Fibroblast of pulmonary artery (primary cell): ENCODE data around the gene CLEC17A.
"Not testable (repeated sequence)": the region's sequence is repeated elsewhere in the genome, so short reads cannot be mapped to it uniquely, and the experiment has no call there.

Source experiments
- DNase-seq: peaks from one replicate; pipeline ENCODE4 v3.0.0-alpha.2; 2010; ENCODE audit warnings: low read depth
- H3K4me3 ChIP-seq: replicated peaks from 2 replicates; pipeline ENCODE4 v1.5.1; 2011; ENCODE audit warnings: low read depth, mild to moderate bottlenecking, control low read depth, low read length, moderate library complexity
- TF ChIP-seq, protein P1 (sequence below): IDR thresholded peaks from 2 replicates; pipeline ENCODE4 v1.5.1; 2011; ENCODE audit warnings: mild to moderate bottlenecking, control low read depth, low read length, inconsistent platforms; ENCODE audit errors: missing control alignments

Gene CLEC17A

DNA sequence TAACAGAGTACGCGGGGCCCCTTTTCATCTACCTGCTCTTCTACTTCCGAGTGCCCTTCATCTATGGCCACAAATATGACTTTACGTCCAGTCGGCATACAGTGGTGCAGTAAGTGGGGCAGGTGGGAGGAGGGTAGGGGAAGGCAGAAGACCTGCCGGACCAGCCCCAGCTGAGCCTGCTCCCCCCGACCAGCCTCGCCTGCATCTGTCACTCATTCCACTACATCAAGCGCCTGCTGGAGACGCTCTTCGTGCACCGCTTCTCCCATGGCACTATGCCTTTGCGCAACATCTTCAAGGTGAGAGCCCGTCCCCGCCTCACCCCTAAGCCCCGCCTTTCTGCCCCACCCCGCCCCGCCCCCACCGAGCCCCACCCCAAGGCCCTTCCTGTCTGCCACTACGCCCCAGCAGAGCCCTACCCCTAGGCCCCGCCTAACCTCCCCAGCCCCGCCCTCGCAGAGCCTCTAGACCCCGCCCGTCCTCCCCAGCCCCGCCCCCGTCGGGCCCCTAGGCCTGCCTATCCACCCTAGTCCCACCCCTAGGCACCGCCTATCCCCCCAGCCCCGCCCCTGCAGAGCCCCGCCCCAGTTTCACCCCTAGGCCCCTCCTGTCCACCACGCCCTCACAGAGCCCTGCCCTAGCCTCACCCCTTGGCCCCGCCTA is 18.8 kb upstream of the CLEC17A start:
- DNase-seq: no peak
- no peak overlapping the region for H3K4me3 ChIP-seq
- TF ChIP-seq, protein P1, sequence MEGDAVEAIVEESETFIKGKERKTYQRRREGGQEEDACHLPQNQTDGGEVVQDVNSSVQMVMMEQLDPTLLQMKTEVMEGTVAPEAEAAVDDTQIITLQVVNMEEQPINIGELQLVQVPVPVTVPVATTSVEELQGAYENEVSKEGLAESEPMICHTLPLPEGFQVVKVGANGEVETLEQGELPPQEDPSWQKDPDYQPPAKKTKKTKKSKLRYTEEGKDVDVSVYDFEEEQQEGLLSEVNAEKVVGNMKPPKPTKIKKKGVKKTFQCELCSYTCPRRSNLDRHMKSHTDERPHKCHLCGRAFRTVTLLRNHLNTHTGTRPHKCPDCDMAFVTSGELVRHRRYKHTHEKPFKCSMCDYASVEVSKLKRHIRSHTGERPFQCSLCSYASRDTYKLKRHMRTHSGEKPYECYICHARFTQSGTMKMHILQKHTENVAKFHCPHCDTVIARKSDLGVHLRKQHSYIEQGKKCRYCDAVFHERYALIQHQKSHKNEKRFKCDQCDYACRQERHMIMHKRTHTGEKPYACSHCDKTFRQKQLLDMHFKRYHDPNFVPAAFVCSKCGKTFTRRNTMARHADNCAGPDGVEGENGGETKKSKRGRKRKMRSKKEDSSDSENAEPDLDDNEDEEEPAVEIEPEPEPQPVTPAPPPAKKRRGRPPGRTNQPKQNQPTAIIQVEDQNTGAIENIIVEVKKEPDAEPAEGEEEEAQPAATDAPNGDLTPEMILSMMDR: no peak

DNA sequence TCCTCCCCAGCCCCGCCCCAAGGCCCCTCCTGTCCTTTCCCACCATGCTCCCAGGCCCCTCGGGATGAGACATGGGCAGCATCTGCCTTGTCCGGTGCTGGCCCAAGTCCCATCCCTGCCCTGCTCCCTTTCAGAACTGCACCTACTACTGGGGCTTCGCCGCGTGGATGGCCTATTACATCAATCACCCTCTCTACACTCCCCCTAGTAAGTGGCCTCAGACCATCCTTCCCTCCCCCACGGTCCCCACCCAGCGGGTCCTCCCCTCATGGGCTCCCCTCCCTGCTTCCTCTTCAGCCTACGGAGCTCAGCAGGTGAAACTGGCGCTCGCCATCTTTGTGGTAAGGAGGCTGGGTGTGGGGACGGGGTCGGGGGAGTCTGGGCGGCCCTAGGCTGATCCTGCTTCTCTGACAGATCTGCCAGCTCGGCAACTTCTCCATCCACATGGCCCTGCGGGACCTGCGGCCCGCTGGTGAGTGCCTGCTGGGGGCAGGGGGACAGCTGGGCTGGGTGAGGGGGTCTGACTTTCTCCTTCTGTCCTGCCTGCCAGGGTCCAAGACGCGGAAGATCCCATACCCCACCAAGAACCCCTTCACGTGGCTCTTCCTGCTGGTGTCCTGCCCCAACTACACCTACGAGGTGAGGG is 18.1 kb upstream of the CLEC17A start:
- not testable (repeated sequence) for DNase-seq, H3K4me3 ChIP-seq

DNA sequence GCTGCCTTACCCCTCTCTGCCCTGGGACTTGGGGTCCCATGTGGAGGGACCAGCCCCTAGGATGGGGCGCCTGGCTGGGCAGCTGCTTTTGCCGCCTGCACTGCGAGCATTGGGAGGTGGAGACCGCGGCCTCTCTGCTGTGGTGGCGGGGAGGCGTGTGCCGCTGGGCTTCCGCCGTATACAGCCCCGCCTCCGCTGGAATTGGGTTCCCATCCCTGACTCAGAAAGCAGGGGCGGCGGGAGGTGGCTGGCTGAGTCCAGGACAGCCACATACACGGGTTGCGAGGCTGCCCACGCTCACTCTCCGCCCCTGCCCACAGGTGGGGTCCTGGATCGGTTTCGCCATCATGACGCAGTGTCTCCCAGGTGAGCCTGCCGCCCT is 17.6 kb upstream of the CLEC17A start:
- DNase-seq: no peak
- TF ChIP-seq, protein P1: no peak
- no peak overlapping the region for H3K4me3 ChIP-seq

DNA sequence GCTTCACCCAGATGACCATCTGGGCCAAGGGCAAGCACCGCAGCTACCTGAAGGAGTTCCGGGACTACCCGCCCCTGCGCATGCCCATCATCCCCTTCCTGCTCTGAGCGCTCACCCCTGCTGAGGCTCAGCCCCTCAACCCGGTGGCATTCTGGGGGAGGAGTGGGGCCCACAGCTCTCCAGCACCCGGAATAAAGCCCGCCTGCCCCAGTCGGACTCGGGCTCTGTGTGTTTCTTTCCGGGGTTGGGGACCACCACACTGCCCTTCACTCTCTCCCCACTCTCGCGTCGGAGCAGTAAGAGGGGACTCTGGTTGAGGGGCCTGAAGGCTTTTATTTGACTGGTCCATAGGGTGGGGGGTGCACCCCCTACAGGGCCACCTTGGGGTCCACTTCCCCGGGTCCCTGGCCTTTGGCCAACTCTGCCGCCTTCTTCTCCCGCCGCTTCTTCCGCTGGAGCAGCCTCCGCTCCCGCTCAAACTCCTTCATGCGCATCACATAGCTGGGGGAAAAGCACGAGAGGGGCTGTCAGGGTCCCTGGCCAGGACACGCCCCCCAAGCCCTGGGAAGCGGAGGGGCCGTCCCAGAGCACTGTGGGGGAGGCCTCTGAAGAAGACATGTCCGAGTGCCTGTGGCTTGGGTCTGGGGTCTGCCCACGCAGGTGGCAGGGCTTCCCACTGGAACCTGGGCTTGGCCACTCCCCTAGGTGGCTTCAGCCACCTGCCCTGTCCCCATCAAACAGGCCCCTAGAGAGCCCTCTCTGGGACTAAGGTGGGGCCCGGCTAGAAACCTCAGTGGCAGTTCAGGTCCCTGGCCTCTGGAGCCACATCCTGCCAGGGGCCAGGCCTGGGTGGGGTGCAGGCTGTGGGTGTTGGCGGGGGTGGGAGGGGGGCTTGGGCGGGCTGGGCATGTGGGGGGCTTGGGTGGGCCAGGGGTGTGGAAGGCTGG is 16.8 kb upstream of the CLEC17A start:
- TF ChIP-seq, protein P1: no peak
- H3K4me3 ChIP-seq: no peak overlapping the region

GRCh38 chr19:14566712-14567077 is 16.2 kb upstream of the CLEC17A start:
- no peak overlapping the region for H3K4me3 ChIP-seq
- no peak for DNase-seq
- TF ChIP-seq, protein P1: no peak

More for the DNA sequence above, 16.8 kb upstream of the CLEC17A start:
- no peak for DNase-seq

DNA sequence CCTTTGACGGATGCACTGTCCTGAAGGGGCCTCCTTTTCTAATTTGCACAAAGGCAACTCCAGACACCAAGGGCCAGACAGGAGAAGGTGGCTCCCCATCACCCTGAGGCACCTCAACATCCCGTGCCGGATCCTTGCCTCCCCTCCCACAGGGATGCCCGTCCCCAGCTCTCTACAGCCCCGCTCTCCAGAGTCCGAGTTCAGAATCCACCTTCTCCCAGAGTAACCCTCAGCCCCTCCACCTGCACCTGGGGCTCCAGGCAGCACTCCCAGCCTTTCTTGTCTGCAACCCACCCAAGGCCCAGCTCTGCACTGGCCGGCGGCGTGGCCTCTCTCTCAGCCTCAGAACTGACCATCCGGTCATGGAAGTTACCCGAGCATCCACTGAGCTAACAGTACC is 15.8 kb upstream of the CLEC17A start:
- no peak overlapping the region for H3K4me3 ChIP-seq

More for the DNA sequence above, 15.8 kb upstream of the CLEC17A start:
- TF ChIP-seq, protein P1: no peak
- no peak for DNase-seq
